Measurements from ENCODE around the gene AGMAT. TPM values are rescaled to one million over a fixed set of nuclear protein-coding genes. Genes with fewer than 3 reads are reported as not detected.
A peak's percentile ranks its signal among the peaks of the same experiment; 100 is the strongest.

AGMAT gene
- total and polyA plus RNA-seq, 9 of the 15 experiments (the other 6 are each of a cell fraction or from before 2014, with no cell fraction given) = not detected

- TF ChIP-seq ZNF639 (CRISPR knock-in tag; conservative IDR thresholded peaks at IDR 0.05 in 1 of 2, IDR thresholded peaks at IDR 0.05 in 1 of 2) (no peak), STAG1 (CRISPR knock-in tag; IDR thresholded peaks at IDR 0.05; ENCODE audit: borderline replicate concordance) (no peak), RBM22 (IDR thresholded peaks at IDR 0.05; ENCODE audit: low read depth, low read length, poor library complexity, severe bottlenecking) (no peak), SRSF9 (IDR thresholded peaks at IDR 0.05; ENCODE audit: borderline replicate concordance, low read depth, low read length) (no peak)
These were observed 27.3 kb downstream of the AGMAT start (continued) for GRCh38 chr1:15557594-15557993.

- H2AFZ ChIP-seq (ENCODE audit: low read depth, low read length) = no peak overlapping the region
These were observed 27.8 kb downstream of the AGMAT start for GRCh38 chr1:15557008-15557407.

More at GRCh38 chr1:15557008-15557407, 27.8 kb downstream of the AGMAT start:
- 0 out of 2 replicates have a peak, but pooled peaks have one; percentile 12 for TF ChIP-seq NCOR1 (IDR thresholded peaks at IDR 0.05)
- peak; percentile 50 for TF ChIP-seq PKNOX1 (IDR thresholded peaks at IDR 0.05)
- TF ChIP-seq ZBTB26 (CRISPR knock-in tag; IDR thresholded peaks at IDR 0.05) = no peak
- peak; percentile 10 for TF ChIP-seq MEIS2 (IDR thresholded peaks at IDR 0.05; ENCODE audit: partially characterized antibody)
- TF ChIP-seq CBFA2T3 (IDR thresholded peaks at IDR 0.05) = peak; percentile 55
- TF ChIP-seq ESRRA (IDR thresholded peaks at IDR 0.05; ENCODE audit: borderline replicate concordance, low read depth) = no peak
- no peak for TF ChIP-seq TAF7 (tag; IDR thresholded peaks at IDR 0.05)
- TF ChIP-seq TAL1 (IDR thresholded peaks at IDR 0.05) = peak; percentile 21; the same call in 1 of the 2 replicates
- TF ChIP-seq NFATC3 (IDR thresholded peaks at IDR 0.05) = 0 out of 2 replicates have a peak, but pooled peaks have one; percentile 18
- TF ChIP-seq POLR2H (tag; IDR thresholded peaks at IDR 0.05; ENCODE audit: low read depth) = peak; percentile 35; the same call in 1 of the 2 replicates
- TF ChIP-seq TCF3 (CRISPR knock-in tag; IDR thresholded peaks at IDR 0.05) = peak; percentile 37
- 0 out of 2 replicates have a peak, but pooled peaks have one; percentile 36 for TF ChIP-seq ARID1B (IDR thresholded peaks at IDR 0.05)
- TF ChIP-seq ZBTB2 (IDR thresholded peaks at IDR 0.05) = no peak
- TF ChIP-seq CBFA2T2 (conservative IDR thresholded peaks at IDR 0.05) = 0 out of 2 replicates have a peak, but pooled peaks have one; percentile 4
- no peak overlapping the region for H3K4me2 ChIP-seq (ENCODE audit: insufficient read depth, low read length)
- H3K27me3 ChIP-seq (ENCODE audit: control insufficient read depth in 2 of 2, insufficient read depth in 2 of 2, low read length in 2 of 2) = no peaks in the 10 kb centered on the region
- H3K79me2 ChIP-seq (ENCODE audit: control insufficient read depth, insufficient read depth, low read length) = no peaks in the 10 kb centered on the region
- no TSS peak for BruUV-seq (replicated peaks)
- H3K4me1 ChIP-seq (replicated peaks in 1 of 2; ENCODE audit: control insufficient read depth in 2 of 2, insufficient read depth in 2 of 2, low read length in 2 of 2) = peaks cover 0 to 4% of the 10 kb centered on the region in 2 experiments; a peak in 3 of 5 replicates
- H4K20me1 ChIP-seq (replicated peaks; ENCODE audit: control insufficient read depth, insufficient read depth, low read length) = no peaks in the 10 kb centered on the region
- H3K4me3 ChIP-seq = no peak overlapping the region
- ChIA-PET CTCF (ENCODE audit: low intra/inter-chr PET ratio) (no interaction called here), POLR2A (interaction anchor here (0.7 to 1.4 kb wide), 3 partner anchors 12 to 648 kb away, joined by 3 to 5 read pairs (median 4); no protein-coding TSS in a partner anchor)
- no peak for DNase-seq (ENCODE audit: extremely low read depth in 1 of 4, low spot score in 3 of 4)
- H3K9ac ChIP-seq (ENCODE audit: insufficient read depth in 1 of 2, low read depth in 2 of 2, low read length in 2 of 2) = no peak overlapping the region
- FAIRE-seq = peak; percentile 19
- intact Hi-C loops (cut with micrococcal nuclease) (no loop called here), in situ Hi-C loops (cut with MboI) (no loop called here)
- ATAC-seq = no peak
- peaks cover 38% of the 10 kb centered on the region for H3K36me3 ChIP-seq (ENCODE audit: control insufficient read depth, insufficient read depth, low read length)
- WGBS (ENCODE audit: insufficient coverage, low coverage, missing lambda C conversion rate) = 56% methylated on average over 2 of the region's 2 CpGs
- no peaks in the 10 kb centered on the region for H3K9me1 ChIP-seq (ENCODE audit: control insufficient read depth, insufficient read depth, low read length)
- H3K27ac ChIP-seq (ENCODE audit: extremely low read depth, low read depth, low read length) = no peak overlapping the region
- no peaks in the 10 kb centered on the region for H3K9me3 ChIP-seq (replicated peaks; ENCODE audit: control insufficient read depth, insufficient read depth, low read depth, low read length)

All from K562 (cell line).